ENCODE data around the gene GRIN2B.
A peak's percentile ranks its signal among the peaks of the same experiment; 100 is the strongest.

Gene GRIN2B

GRCh38 chr12:13981990-13982389, 588 bp upstream of the GRIN2B start:
- Histone ChIP-seq H3K9me3 (ENCODE audit: low read depth, low read length) (no peaks in the 10 kb centered on the region), H3K27ac (no peak overlapping the region), H3K36me3 (ENCODE audit: insufficient read depth, low read length) (no peaks in the 10 kb centered on the region), H3K4me3 (no peak overlapping the region), H3K9ac (ENCODE audit: insufficient read length) (no peak overlapping the region)
- no peak for TF ChIP-seq EZH2 (IDR thresholded peaks at IDR 0.05)
- TF ChIP-seq FOXP2 (optimal IDR thresholded peaks at IDR 0.05; ENCODE audit: control extremely low read depth, extremely low read length, insufficient read depth): no peak
- no peak for TF ChIP-seq POLR2AphosphoS5 (IDR thresholded peaks at IDR 0.05; ENCODE audit: borderline replicate concordance, low read depth, low read length)
- no peak for DNase-seq (ENCODE audit: low read depth, low spot score)

GRCh38 chr12:13980538-13981295, 685 bp downstream of the GRIN2B start:
- H3K27ac ChIP-seq: no peak overlapping the region
- H3K9me3 ChIP-seq (ENCODE audit: low read depth, low read length): no peaks in the 10 kb centered on the region
- no peaks in the 10 kb centered on the region for H3K36me3 ChIP-seq (ENCODE audit: insufficient read depth, low read length)
- no peak overlapping the region for H3K4me3 ChIP-seq
- H3K9ac ChIP-seq (ENCODE audit: insufficient read length): no peak overlapping the region
- DNase-seq (ENCODE audit: low read depth, low spot score): no peak
- TF ChIP-seq FOXP2 (optimal IDR thresholded peaks at IDR 0.05; ENCODE audit: control extremely low read depth, extremely low read length, insufficient read depth) (no peak), POLR2AphosphoS5 (IDR thresholded peaks at IDR 0.05; ENCODE audit: borderline replicate concordance, low read depth, low read length) (no peak), EZH2 (IDR thresholded peaks at IDR 0.05) (no peak)

- TF ChIP-seq EZH2 (IDR thresholded peaks at IDR 0.05) (peak; percentile 89), POLR2AphosphoS5 (IDR thresholded peaks at IDR 0.05; ENCODE audit: borderline replicate concordance, low read depth, low read length) (no peak), FOXP2 (optimal IDR thresholded peaks at IDR 0.05; ENCODE audit: control extremely low read depth, extremely low read length, insufficient read depth) (no peak)
- no peak for DNase-seq (ENCODE audit: low read depth, low spot score)
- Histone ChIP-seq H3K27ac (no peak overlapping the region), H3K4me3 (no peak overlapping the region), H3K9me3 (ENCODE audit: low read depth, low read length) (no peaks in the 10 kb centered on the region), H3K36me3 (ENCODE audit: insufficient read depth, low read length) (no peaks in the 10 kb centered on the region), H3K9ac (ENCODE audit: insufficient read length) (no peak overlapping the region)
These were observed 1.5 kb downstream of the GRIN2B start for GRCh38 chr12:13979772-13980378.

GRCh38 chr12:13978876-13979275, 2.5 kb downstream of the GRIN2B start:
- no peak overlapping the region for H3K4me3 ChIP-seq
- H3K9me3 ChIP-seq (ENCODE audit: low read depth, low read length): no peaks in the 10 kb centered on the region
- no peak for TF ChIP-seq FOXP2 (optimal IDR thresholded peaks at IDR 0.05; ENCODE audit: control extremely low read depth, extremely low read length, insufficient read depth)
- TF ChIP-seq POLR2AphosphoS5 (IDR thresholded peaks at IDR 0.05; ENCODE audit: borderline replicate concordance, low read depth, low read length): no peak
- TF ChIP-seq EZH2 (IDR thresholded peaks at IDR 0.05): no peak
- no peak overlapping the region for H3K27ac ChIP-seq
- H3K9ac ChIP-seq (ENCODE audit: insufficient read length): no peak overlapping the region
- no peak for DNase-seq (ENCODE audit: low read depth, low spot score)
- H3K36me3 ChIP-seq (ENCODE audit: insufficient read depth, low read length): no peaks in the 10 kb centered on the region

- Histone ChIP-seq H3K36me3 (ENCODE audit: insufficient read depth, low read length) (no peaks in the 10 kb centered on the region), H3K4me3 (no peak overlapping the region), H3K9ac (ENCODE audit: insufficient read length) (no peak overlapping the region), H3K27ac (no peak overlapping the region), H3K9me3 (ENCODE audit: low read depth, low read length) (no peaks in the 10 kb centered on the region)
- TF ChIP-seq FOXP2 (optimal IDR thresholded peaks at IDR 0.05; ENCODE audit: control extremely low read depth, extremely low read length, insufficient read depth): no peak
- TF ChIP-seq EZH2 (IDR thresholded peaks at IDR 0.05): no peak
- TF ChIP-seq POLR2AphosphoS5 (IDR thresholded peaks at IDR 0.05; ENCODE audit: borderline replicate concordance, low read depth, low read length): no peak
- no peak for DNase-seq (ENCODE audit: low read depth, low spot score)
These were observed 4.5 kb downstream of the GRIN2B start for GRCh38 chr12:13976880-13977279.

- no peak for DNase-seq (ENCODE audit: low read depth, low spot score)
- Histone ChIP-seq H3K9me3 (ENCODE audit: low read depth, low read length) (no peaks in the 10 kb centered on the region), H3K4me3 (no peak overlapping the region), H3K27ac (no peak overlapping the region), H3K9ac (ENCODE audit: insufficient read length) (no peak overlapping the region), H3K36me3 (ENCODE audit: insufficient read depth, low read length) (no peaks in the 10 kb centered on the region)
- TF ChIP-seq EZH2 (IDR thresholded peaks at IDR 0.05): no peak
- TF ChIP-seq FOXP2 (optimal IDR thresholded peaks at IDR 0.05; ENCODE audit: control extremely low read depth, extremely low read length, insufficient read depth): no peak
- no peak for TF ChIP-seq POLR2AphosphoS5 (IDR thresholded peaks at IDR 0.05; ENCODE audit: borderline replicate concordance, low read depth, low read length)
These were observed 5.3 kb downstream of the GRIN2B start for GRCh38 chr12:13976028-13976584.

- Histone ChIP-seq H3K9me3 (ENCODE audit: low read depth, low read length) (no peaks in the 10 kb centered on the region), H3K4me3 (no peak overlapping the region), H3K27ac (no peak overlapping the region), H3K9ac (ENCODE audit: insufficient read length) (no peak overlapping the region), H3K36me3 (ENCODE audit: insufficient read depth, low read length) (no peaks in the 10 kb centered on the region)
- TF ChIP-seq EZH2 (IDR thresholded peaks at IDR 0.05): no peak
- TF ChIP-seq FOXP2 (optimal IDR thresholded peaks at IDR 0.05; ENCODE audit: control extremely low read depth, extremely low read length, insufficient read depth): no peak
- TF ChIP-seq POLR2AphosphoS5 (IDR thresholded peaks at IDR 0.05; ENCODE audit: borderline replicate concordance, low read depth, low read length): no peak
- no peak for DNase-seq (ENCODE audit: low read depth, low spot score)
These were observed 7.4 kb downstream of the GRIN2B start for GRCh38 chr12:13973996-13974395.

GRCh38 chr12:13970803-13971202, 10.6 kb downstream of the GRIN2B start:
- Histone ChIP-seq H3K9ac (ENCODE audit: insufficient read length) (no peak overlapping the region), H3K36me3 (ENCODE audit: insufficient read depth, low read length) (no peaks in the 10 kb centered on the region), H3K9me3 (ENCODE audit: low read depth, low read length) (no peaks in the 10 kb centered on the region), H3K27ac (no peak overlapping the region), H3K4me3 (no peak overlapping the region)
- DNase-seq (ENCODE audit: low read depth, low spot score): no peak
- TF ChIP-seq FOXP2 (optimal IDR thresholded peaks at IDR 0.05; ENCODE audit: control extremely low read depth, extremely low read length, insufficient read depth): no peak
- no peak for TF ChIP-seq EZH2 (IDR thresholded peaks at IDR 0.05)
- TF ChIP-seq POLR2AphosphoS5 (IDR thresholded peaks at IDR 0.05; ENCODE audit: borderline replicate concordance, low read depth, low read length): no peak

Data from SK-N-MC (cell line).